Brain microvascular endothelial cell (primary cell): ENCODE results near the gene C12orf76.
A peak's percentile ranks its signal among the peaks of the same experiment; 100 is the strongest.
"Not testable (repeated sequence)": the region's sequence is repeated elsewhere in the genome, so short reads cannot be mapped to it uniquely, and the experiment has no call there.

ENCODE experiments used
- DNase-seq: peaks from one replicate; pipeline ENCODE4 v3.0.0-alpha.2; 2020
- H3K27ac ChIP-seq: fragments of 250-450 bp; sonication (Bioruptor Pico); 2 replicates; pipeline ENCODE4 v1.5.1; 2020; ENCODE audit warnings: mild to moderate bottlenecking, moderate library complexity
- H3K27me3 ChIP-seq: fragments of 250-450 bp; sonication (Bioruptor Pico); replicated peaks from 2 replicates; pipeline ENCODE4 v1.5.1; 2020; ENCODE audit warnings: mild to moderate bottlenecking
- H3K36me3 ChIP-seq: fragments of 250-450 bp; sonication (Bioruptor Pico); replicated peaks from 2 replicates; pipeline ENCODE4 v1.5.1; 2020; ENCODE audit warnings: mild to moderate bottlenecking
- H3K4me3 ChIP-seq: 2 replicates; pipeline ENCODE4 v1.5.1; 2011; ENCODE audit warnings: low read depth, mild to moderate bottlenecking, control low read depth, low read length, moderate library complexity
- CTCF ChIP-seq: IDR thresholded peaks from 2 replicates; pipeline ENCODE4 v1.5.1; 2011; ENCODE audit warnings: low read depth, mild to moderate bottlenecking, moderate library complexity, low read length, control low read depth, inconsistent platforms; ENCODE audit errors: missing control alignments
- in situ Hi-C: cut with HindIII; loops from 2 replicates; pipeline ENCODE4 v1.10.0; 2017; ENCODE audit warnings: low sequenced_read_pairs, low pct_ligation_motif_present

C12orf76 gene

GRCh38 chr12:110074089-110074488, 25.8 kb upstream of the C12orf76 start:
- Histone ChIP-seq H3K36me3 (no peaks in the 10 kb centered on the region), H3K27ac (no peak overlapping the region), H3K27me3 (no peaks in the 10 kb centered on the region), H3K4me3 (no peak overlapping the region)
- TF ChIP-seq CTCF: no peak
- in situ Hi-C loops: no loop called here
- no peak for DNase-seq

- Histone ChIP-seq H3K27ac (no peak overlapping the region), H3K36me3 (no peaks in the 10 kb centered on the region), H3K4me3 (peak overlapping the region; percentile 56), H3K27me3 (no peaks in the 10 kb centered on the region)
- DNase-seq: no peak
- in situ Hi-C loops: no loop called here
- no peak for TF ChIP-seq CTCF
Observed at GRCh38 chr12:110073049-110073831, 24.9 kb upstream of the C12orf76 start.

- H3K36me3 ChIP-seq, in situ Hi-C loops, H3K27ac ChIP-seq, H3K27me3 ChIP-seq, DNase-seq: not testable (repeated sequence)
- peak overlapping the region; percentile 56 for H3K4me3 ChIP-seq
Observed at GRCh38 chr12:110072636-110073035, 24.3 kb upstream of the C12orf76 start.

GRCh38 chr12:110071967-110072366, 23.6 kb upstream of the C12orf76 start:
- no peaks in the 10 kb centered on the region for H3K36me3 ChIP-seq
- no peak for DNase-seq
- H3K27me3 ChIP-seq: no peaks in the 10 kb centered on the region
- no peak overlapping the region for H3K27ac ChIP-seq
- TF ChIP-seq CTCF: no peak
- no peak overlapping the region for H3K4me3 ChIP-seq
- in situ Hi-C loops: no loop called here

GRCh38 chr12:110071504-110071903, 23.2 kb upstream of the C12orf76 start:
- DNase-seq: no peak
- Histone ChIP-seq H3K27me3 (no peaks in the 10 kb centered on the region), H3K36me3 (no peaks in the 10 kb centered on the region), H3K4me3 (no peak overlapping the region), H3K27ac (no peak overlapping the region)
- in situ Hi-C loops: no loop called here
- TF ChIP-seq CTCF: no peak

GRCh38 chr12:110068654-110069053, 20.3 kb upstream of the C12orf76 start:
- no peak for DNase-seq
- Histone ChIP-seq H3K27ac (no peak overlapping the region), H3K4me3 (no peak overlapping the region), H3K36me3 (no peaks in the 10 kb centered on the region), H3K27me3 (no peaks in the 10 kb centered on the region)
- in situ Hi-C loops: no loop called here
- TF ChIP-seq CTCF: no peak

GRCh38 chr12:110068115-110068514, 19.8 kb upstream of the C12orf76 start:
- H3K27ac ChIP-seq, H3K4me3 ChIP-seq, in situ Hi-C loops, DNase-seq, H3K27me3 ChIP-seq, H3K36me3 ChIP-seq: not testable (repeated sequence)
